Stomach (tissue), 4 donors: ENCODE results near the gene COL13A1.

Experiments
- EP300 ChIP-seq: sonication (generic); formaldehyde crosslinking; IDR thresholded peaks from one replicate; pipeline ENCODE4 v1.6.1; 2017; ENCODE audit warnings: antibody characterized with exemption
- POLR2A ChIP-seq, 4 donors: fragments of 450-650 bp; IDR thresholded peaks; one replicate each; pipeline ENCODE4 v1.6.1; 2016; ENCODE audit warnings: antibody characterized with exemption in 4 of 4, control low read depth in 2 of 4, mild to moderate bottlenecking in 1 of 4, moderate library complexity in 1 of 4
- POLR2AphosphoS5 ChIP-seq, 3 donors: sonication (generic); formaldehyde crosslinking; IDR thresholded peaks; one replicate each; pipeline ENCODE4 v1.6.1; 2016; ENCODE audit warnings: antibody characterized with exemption in 3 of 3
- TF ChIP-seq, protein P1 (sequence below), 7 experiments: fragments of 450-650 bp in 4 of 7; fragments of 200-600 bp in 3 of 7; sonication (generic) in 3 of 7; IDR thresholded peaks; one replicate each; pipeline ENCODE4 v1.5.1; 2016 to 2019; ENCODE audit warnings: antibody characterized with exemption in 7 of 7, control low read depth in 2 of 7, mild to moderate bottlenecking in 1 of 7

DNA sequence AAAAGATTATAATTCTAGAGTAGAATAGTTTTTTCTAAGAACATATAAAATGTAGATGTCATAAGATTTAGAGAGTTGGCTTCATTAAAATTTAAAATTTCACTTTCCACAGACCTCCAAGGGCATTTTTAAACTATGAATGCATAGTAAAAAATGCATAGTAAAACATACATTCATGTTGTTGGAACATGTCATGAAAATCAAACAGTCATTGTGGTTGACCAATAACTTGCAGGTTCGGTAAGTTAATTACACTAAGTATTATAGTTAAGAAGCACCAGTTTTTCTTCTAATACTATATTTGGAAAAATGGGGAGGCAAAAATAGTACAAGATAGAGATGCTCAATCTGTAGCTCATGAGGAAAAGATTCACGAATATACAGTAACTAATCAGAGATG, 189.4 kb downstream of the COL13A1 start:
- TF ChIP-seq, protein P1, sequence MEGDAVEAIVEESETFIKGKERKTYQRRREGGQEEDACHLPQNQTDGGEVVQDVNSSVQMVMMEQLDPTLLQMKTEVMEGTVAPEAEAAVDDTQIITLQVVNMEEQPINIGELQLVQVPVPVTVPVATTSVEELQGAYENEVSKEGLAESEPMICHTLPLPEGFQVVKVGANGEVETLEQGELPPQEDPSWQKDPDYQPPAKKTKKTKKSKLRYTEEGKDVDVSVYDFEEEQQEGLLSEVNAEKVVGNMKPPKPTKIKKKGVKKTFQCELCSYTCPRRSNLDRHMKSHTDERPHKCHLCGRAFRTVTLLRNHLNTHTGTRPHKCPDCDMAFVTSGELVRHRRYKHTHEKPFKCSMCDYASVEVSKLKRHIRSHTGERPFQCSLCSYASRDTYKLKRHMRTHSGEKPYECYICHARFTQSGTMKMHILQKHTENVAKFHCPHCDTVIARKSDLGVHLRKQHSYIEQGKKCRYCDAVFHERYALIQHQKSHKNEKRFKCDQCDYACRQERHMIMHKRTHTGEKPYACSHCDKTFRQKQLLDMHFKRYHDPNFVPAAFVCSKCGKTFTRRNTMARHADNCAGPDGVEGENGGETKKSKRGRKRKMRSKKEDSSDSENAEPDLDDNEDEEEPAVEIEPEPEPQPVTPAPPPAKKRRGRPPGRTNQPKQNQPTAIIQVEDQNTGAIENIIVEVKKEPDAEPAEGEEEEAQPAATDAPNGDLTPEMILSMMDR (IDR thresholded peaks at IDR 0.05): no peak
- no peak for TF ChIP-seq POLR2A (IDR thresholded peaks at IDR 0.05)
- no peak for TF ChIP-seq POLR2AphosphoS5 (IDR thresholded peaks at IDR 0.05)
- TF ChIP-seq EP300: no peak
